Measurements from ENCODE around the gene MEI4.
"Not testable (repeated sequence)": the region's sequence is repeated elsewhere in the genome, so short reads cannot be mapped to it uniquely, and the experiment has no call there.

DNA sequence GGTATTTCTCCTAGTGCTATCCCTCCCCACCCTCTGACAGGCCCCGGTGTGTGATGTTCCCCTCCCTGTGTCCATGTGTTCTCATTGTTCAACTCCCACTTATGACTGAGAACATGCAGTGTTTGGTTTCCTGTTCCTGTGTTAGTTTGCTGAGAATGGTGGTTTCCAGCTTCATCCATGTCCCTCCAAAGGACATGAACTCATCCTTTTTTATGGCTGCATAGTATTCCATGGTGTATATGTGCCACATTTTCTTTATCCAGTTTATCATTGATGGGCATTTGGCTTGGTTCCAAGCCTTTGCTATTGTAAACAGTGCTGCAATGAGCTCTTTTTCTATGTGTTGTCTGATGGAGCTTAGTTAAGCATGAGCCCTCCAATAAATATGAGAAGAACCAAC, 2.2 kb downstream of the MEI4 start:
- TF ChIP-seq POLR2A (IDR thresholded peaks at IDR 0.05): not testable (repeated sequence)
- TF ChIP-seq, protein P1, sequence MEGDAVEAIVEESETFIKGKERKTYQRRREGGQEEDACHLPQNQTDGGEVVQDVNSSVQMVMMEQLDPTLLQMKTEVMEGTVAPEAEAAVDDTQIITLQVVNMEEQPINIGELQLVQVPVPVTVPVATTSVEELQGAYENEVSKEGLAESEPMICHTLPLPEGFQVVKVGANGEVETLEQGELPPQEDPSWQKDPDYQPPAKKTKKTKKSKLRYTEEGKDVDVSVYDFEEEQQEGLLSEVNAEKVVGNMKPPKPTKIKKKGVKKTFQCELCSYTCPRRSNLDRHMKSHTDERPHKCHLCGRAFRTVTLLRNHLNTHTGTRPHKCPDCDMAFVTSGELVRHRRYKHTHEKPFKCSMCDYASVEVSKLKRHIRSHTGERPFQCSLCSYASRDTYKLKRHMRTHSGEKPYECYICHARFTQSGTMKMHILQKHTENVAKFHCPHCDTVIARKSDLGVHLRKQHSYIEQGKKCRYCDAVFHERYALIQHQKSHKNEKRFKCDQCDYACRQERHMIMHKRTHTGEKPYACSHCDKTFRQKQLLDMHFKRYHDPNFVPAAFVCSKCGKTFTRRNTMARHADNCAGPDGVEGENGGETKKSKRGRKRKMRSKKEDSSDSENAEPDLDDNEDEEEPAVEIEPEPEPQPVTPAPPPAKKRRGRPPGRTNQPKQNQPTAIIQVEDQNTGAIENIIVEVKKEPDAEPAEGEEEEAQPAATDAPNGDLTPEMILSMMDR (IDR thresholded peaks at IDR 0.05): not testable (repeated sequence)

Measured in thyroid gland (tissue), 4 donors.